ENCODE measurements around the gene PF4V1.

PF4V1 gene

DNA sequence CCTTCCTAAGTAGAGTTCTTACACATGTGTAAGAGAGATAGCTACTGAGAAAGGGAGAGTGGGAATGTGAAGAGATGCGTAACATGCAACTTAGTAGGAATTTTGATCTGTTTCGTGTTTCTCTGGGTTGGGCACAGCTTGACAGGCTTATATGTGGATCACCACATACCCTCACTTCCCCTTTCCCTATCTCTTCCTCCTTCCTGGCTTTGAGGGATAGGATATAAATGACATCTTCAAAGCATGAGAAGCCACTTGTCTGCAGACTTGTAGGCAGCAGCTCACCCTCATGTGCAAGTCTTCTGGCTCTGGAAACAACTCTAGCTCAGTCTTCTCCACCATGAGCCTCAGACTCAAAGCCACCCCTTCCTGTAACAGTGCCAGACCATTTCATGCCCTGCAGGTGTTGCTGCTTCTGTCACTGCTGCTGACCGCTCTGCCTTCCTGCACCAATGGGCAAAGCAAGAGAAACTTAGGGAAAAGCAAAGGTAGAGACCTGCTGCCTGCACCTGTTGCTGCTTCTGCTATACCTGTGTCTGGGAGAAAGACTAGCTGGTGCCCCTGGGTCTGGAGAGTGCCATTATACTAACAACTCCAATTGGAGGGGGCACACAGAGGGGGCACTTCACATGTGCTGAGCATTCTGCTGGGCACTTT, 5.4 kb upstream of the PF4V1 start:
- no peak for FAIRE-seq

DNA sequence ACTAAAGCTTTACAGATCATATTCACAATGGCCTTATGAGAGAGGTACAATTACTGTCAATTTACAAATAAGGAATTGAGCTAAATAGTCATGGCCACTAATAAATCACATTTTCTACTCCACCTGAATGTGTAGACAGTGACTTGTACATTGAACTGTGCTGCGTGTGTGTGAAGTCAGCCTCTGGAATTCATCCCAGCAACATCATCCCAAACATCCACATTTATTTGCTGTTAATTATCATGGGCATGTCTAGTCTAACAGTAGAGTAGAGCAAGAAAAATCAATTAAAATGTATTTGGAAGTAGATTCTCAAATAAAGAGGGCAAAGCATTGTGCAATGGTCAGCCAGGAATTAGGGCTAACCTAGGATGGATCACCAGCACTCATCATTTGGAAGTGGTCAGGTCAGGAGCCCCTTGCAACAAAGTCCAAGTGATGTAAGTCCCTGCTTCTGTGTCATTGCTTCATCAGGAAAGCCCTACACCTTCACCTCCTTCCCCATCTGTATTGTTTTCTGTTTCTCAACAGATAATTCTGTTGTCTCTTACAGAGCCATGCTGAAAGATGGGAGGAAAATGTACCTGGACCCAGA, 4.8 kb upstream of the PF4V1 start:
- no peak for FAIRE-seq

DNA sequence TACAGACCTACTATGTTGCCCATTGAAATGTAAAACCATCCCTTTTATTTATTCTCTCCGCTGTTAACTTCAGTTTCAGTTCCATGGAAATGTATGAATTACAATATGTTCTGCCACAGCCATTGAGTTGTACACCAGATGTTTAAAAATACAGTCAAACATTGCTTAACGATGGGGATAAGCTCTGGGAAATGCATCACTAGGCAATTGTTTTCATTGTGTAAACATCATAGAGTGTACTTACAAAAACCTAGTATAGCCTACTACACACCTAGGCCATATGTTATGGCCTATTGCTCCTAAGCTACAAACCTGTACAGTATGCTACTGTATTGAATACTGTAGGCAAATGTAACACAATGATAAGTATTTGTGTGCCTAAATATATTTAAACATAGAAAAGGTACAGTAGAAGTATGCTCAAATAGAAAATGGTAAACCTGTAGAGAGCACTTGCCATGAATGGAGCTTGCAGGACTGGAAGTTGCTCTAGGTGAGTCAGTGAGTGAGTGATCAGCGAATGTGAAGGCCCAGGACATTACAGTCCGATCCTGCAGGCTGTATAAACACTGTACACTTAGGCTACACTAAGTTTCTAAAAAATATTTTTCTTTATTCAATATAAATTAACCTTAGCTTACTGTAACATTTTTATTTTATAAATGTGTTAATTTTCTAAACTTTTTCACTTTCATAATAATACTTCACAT, 2.7 kb upstream of the PF4V1 start:
- no peak for FAIRE-seq

DNA sequence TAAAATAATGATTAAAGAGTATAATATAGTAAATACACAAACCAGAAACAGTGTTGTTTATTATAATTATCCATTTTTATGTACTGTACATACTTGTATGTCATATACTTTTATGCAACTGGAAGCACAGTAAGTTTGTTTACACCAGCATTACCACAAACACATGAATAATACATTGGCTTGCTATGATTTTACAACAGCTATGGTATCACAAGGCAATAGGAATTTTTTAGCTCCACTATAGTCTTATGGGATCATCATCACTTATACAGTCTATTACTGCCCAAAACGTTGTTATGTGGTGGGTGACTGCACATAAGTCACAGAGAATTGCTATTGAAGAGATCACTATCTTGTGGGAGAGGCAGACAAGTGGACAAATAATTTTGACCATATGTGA, 1.8 kb upstream of the PF4V1 start:
- no peak for FAIRE-seq

DNA sequence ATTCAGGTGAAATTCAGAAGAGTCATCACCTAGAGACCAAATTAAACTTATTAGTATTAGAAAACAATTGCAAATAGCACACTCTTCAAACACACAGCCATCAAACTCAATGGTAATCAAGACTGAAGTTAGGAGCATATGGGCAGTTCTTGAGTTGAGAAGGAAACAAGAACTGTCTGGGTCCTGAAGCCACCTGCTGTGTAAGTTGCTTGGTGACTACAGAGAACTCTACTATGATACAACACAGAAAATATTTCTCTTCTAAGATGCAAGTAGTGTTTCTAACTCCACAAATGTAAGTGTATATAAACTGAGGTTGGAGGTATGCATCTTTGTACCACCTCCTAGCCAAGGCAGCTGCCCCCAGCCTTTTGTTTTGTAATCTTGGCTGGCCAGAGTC, 325 bp upstream of the PF4V1 start:
- FAIRE-seq: no peak

DNA sequence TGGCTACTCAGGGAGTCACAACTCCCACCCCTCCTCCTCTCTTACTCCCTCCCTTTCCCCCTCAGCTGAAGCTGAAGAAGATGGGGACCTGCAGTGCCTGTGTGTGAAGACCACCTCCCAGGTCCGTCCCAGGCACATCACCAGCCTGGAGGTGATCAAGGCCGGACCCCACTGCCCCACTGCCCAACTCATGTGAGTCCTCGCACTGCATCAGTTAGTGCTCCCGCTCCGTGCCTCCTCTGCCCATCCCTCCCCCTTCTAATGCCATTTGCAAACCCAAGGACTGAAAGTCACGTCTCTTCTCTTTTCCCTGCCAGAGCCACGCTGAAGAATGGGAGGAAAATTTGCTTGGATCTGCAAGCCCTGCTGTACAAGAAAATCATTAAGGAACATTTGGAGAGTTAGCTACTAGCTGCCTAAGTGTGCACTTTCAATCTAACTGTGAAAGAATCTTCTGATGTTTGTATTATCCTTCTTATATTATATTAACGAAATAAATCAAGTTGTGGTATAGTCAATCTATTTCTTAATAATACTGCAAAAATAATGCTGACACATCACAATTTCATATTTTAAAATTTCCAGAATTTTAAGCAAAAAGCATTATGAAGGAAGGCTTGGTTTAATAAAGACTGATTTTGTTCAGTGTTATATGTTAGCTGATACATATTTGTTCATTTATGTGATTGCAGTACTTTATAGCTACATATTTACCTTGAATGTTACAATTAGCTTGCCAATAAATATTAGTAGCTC, 800 bp downstream of the PF4V1 start:
- no peak for FAIRE-seq

DNA sequence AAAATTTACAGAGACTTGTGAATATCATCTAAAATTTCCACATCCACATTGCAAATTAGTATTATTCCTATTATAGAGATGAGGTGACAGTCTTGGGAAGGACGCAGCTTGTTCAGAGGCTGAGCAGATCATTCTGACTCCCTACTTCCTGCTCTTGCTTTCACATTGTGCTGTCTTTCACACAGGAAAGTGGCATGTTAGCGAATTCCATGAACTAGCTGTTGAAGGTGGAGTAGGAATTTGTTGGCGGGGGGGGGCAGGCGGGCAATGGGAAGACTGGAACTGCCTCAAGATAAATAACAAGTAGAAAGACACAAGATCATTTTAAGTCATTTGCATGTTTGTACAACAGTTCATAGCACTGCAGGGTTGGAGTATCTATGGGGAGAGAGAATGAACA, 2.3 kb downstream of the PF4V1 start:
- FAIRE-seq: no peak

DNA sequence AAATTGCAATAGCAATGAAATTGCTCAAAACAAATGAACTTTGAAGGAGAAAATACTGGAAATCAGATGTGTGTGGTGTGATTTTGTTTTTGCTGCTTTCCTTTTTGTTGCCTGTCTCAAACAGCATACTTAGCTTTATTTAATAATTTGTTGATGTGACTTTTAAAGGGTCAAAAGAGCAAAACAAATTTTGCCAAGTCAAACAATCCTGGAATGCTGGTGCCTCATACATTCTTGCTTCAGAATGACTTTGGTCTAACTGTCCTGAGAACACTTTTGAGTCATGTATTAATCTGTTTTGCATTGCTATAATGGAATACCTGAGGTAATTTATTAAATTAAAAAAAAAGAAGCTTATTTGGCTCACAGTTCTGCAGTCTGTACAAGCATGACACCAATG, 3.4 kb downstream of the PF4V1 start:
- FAIRE-seq: no peak

DNA sequence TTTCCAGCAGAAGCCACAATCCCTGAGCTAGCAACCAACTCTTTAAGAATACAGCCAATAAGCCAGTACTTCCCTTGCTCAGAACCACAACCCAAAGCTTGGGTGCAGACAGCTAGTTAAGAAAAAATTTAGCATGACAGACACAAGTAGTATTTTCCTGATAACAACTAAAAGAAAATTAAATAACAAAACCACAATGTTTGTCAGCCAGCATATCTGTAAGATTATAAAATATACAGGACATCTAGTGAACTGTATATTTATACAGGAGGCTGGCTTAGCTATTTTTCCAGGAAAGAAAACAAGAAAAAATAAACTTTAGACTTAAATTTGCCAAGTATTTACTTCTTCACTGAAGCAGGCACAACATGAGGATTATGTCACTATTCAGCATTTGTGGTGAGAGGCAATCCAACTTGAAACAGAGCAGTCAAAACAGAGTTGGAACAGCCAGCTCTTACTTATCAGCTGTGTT, 6.6 kb downstream of the PF4V1 start:
- FAIRE-seq: no peak

DNA sequence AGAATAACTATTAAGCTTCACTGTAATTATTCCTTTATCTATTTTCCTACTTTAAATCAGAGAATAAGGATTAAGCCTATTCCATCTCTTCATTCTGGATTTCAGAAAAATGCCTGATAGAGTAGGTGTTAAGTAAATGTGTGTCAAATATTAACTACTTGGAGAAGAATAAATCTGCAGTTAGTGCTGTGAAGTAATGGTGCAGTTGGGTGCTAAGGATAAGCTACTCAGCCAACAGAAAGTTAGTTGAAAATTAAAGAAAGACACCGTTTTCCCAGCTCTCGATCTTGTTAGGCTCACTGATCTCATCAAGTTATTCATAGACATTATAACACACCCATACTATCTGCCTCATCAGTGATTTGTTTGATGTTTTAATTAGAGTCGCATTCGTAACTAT, 7.1 kb downstream of the PF4V1 start:
- no peak for FAIRE-seq

DNA sequence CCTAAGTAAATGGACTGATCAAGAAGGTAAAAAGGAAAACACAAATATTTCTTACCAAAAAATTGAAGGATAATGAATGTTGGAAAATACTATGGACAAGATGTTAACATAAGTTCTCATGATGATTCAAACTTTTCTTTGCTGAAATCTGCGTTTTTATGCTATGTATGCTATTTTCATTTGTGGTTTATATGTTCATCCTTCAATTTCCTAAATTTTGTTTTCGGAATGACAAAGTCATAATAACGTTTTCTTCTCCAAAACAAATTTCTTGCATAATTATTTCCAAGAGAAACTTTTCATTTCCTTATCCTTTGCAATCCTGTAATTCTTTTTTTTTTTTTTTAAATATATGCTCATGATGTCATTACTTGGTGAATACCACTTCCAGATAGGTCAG, 7.8 kb downstream of the PF4V1 start:
- no peak for FAIRE-seq

DNA sequence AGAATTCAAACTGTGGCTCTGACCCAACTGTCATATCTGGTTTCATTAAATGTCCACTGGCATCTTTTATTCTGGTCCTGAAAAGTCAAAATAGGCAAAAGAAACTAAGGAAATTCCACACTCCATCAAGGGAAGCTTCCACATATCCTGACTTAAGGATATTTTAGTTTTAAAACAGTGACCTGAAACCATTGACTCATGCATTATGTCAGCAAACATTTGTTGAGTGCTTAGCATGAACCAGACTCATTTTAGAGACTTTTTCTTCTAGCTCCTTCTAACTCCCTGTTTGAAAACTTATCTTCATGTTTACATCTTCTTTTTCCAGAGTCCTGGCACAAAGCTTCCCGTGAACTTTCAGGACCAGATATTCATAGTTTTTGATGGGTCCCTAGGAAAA, 9.2 kb downstream of the PF4V1 start:
- FAIRE-seq: no peak

DNA sequence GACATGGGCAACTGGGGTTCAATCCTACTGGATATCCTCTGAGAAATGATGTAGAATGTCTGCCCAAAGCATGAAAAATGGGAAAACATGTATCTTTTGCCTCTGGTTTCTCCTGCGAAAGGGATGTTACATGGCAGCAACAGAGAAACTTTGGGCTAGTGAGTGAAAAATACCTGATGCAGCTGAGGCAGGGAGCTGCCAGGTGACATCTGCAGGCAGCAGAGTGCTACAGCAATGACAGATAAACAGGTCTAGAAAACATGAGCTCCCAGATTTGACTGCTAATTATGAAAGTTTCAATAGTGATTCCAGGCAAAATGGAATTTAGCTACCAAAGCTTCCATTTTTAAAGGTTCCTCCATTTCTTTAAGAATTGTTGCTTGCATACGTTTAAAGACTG, 11.3 kb downstream of the PF4V1 start:
- FAIRE-seq: no peak

DNA sequence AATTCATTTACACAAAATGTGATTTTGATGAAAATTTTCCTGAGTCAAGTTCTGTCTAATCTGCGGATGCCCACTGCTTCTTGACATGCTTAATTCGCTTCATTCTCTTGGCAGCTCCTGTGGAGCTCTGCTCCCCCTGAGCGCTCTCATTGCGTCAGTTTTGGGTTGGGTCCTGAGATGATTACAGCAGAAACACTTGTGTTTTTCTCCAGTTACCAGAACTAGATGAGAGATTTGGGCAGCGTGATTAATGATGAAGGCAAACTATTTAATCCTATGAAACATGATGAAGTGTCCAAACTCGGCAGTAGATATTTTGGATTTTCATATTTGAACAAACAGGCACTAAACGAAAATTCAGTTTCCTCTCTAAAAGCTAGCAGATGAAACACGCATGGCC, 11.9 kb downstream of the PF4V1 start:
- no peak for FAIRE-seq

DNA sequence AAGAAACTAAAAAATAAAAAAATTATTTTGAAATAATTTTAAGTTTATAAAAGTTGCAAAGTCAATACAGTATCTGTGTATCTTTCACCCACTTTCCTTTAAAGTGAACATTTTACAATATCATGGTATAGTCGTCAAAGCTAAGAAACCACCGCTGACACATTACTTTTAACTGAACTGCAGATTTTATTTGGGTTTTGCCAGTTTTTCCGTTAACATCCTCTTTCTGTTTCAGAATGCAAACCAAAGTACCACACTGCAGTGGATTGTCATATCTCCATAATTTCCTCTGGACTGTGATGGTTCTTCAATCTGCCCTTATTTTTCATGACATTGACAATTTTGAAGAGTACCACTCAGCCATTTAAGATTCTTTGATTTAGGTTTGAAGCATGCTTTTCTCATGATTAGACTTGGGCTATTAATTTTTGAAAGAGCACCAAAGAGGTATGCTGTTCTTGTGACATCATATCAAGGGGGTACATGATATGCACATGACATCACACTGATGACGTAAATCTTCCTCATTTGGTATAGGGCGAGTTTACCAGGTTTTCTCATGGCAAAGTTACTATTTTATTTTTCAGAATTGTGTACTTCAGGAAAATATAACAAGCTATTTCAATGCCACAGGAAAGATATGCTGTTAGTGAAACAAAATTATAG, 12.5 kb downstream of the PF4V1 start:
- no peak for FAIRE-seq

DNA sequence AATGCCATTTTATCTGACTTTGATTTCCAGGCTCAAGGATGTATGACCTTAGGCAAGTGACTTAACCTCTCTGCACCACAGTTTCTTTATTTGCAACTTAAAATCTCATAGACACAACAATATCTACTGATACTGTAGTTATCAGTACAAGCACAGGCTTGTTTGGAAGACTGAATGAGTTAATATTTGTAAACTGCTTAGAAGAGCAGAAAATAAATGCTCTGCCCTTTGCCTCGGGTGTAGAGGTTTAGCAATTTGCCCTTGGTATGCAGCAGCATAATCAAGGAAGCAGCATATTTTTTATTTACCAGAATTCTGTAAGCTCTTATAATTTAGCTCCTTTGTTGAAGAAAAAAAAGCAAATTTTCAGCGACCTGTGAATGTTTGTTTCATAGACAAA, 13.2 kb downstream of the PF4V1 start:
- FAIRE-seq: no peak

DNA sequence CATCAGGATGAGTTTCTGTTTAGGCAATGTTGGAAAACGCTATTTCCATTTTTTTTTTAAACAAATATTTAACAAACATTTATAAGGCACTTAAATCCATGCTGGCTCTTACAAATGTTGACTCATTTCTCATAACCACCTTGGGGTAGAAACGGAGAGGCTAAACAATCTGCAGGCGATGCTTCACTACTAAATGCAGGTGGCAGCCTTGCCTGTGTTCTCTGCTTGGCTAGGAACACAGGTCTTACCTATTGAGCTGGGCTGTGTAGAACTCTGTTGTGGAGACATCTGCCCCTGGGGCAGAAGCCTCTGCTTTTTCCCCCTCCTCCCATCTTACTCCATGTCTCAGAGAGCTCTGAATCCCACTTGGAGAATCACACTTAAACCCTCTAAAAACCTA, 14.7 kb downstream of the PF4V1 start:
- no peak for FAIRE-seq

DNA sequence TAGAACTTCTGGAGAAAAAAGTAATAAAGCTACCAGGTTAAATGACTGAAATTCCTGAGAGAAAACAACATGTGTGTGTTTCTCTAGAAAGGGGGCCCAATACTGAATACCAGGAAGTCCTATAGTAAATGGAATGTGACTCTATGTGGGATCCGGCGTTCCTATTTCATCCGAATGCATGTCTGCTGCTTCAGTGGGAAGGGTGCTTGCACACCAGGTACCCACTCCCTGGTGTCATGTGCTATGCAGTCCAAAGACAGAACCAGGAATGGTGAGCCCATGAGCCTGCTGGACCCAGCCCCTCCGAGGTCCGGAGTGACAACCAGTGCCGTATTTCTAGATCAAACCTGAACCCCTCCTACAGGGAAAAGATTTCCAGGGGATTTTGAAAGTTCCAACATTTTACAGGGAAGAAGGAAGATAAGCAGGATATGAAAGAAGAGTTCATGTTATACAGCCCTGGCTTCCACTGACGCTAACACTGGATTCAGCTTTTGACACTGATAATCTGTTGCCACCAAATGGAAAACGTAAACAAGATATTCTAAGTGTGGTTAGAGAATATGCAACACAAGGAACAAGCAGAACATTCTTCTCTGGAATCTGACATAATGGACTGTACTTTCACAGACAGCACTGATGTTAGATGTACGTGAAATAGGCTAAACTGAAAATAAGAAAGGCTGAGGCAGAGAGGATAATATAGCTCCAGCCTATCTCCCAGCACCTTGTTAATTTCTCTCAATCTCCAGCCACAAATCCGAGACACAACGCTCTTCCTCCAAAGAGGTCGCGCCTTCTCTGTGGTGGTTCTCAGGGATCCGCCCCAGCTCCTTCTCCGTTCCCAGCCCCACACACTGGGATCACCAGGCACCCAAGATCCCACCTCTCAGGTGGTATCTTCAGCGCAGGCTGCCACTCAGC, 15.4 kb downstream of the PF4V1 start:
- no peak for FAIRE-seq

DNA sequence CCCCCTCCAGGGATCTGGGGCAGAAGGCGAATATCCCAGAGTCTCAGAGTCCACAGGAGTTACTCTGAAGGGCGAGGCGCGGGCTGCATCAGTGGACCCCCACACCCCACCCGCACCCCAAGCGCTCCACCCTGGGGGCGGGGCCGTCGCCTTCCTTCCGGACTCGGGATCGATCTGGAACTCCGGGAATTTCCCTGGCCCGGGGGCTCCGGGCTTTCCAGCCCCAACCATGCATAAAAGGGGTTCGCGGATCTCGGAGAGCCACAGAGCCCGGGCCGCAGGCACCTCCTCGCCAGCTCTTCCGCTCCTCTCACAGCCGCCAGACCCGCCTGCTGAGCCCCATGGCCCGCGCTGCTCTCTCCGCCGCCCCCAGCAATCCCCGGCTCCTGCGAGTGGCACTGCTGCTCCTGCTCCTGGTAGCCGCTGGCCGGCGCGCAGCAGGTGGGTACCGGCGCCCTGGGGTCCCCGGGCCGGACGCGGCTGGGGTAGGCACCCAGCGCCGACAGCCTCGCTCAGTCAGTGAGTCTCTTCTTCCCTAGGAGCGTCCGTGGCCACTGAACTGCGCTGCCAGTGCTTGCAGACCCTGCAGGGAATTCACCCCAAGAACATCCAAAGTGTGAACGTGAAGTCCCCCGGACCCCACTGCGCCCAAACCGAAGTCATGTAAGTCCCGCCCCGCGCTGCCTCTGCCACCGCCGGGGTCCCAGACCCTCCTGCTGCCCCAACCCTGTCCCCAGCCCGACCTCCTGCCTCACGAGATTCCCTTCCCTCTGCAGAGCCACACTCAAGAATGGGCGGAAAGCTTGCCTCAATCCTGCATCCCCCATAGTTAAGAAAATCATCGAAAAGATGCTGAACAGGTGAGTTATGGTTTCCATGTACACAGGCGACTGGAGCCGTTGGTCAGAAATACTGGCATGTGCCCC, 16.3 kb downstream of the PF4V1 start, which contains the start of gene CXCL1:
Gene CXCL1, plus strand, starts transcription at position 264 of the 926 bp plus-strand sequence. Its CDS starts 78 bp downstream, at position 342.
- no peak for FAIRE-seq

DNA sequence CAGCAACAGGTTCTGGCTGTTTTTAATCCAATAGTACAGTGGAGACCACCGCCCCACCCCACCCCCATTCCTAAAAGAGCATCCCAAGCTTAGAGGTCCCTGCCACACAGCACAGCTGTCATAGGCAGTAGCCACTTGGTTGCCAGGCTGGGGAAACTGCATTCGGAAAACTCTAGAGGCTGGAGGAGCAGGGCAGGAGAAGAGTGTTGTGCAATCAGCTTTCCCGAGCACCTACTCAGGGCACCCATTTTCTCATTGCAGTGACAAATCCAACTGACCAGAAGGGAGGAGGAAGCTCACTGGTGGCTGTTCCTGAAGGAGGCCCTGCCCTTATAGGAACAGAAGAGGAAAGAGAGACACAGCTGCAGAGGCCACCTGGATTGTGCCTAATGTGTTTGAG, 17.2 kb downstream of the PF4V1 start:
- FAIRE-seq: no peak

DNA sequence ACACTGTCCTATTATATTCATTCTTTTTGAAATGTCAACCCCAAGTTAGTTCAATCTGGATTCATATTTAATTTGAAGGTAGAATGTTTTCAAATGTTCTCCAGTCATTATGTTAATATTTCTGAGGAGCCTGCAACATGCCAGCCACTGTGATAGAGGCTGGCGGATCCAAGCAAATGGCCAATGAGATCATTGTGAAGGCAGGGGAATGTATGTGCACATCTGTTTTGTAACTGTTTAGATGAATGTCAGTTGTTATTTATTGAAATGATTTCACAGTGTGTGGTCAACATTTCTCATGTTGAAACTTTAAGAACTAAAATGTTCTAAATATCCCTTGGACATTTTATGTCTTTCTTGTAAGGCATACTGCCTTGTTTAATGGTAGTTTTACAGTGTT, 17.7 kb downstream of the PF4V1 start:
- no peak for FAIRE-seq

All from TTC549 (cell line).